ENCODE measurements around the gene RCOR3.
"Not testable (repeated sequence)": the region's sequence is repeated elsewhere in the genome, so short reads cannot be mapped to it uniquely, and the experiment has no call there.

RCOR3 gene

GRCh38 chr1:211237579-211237978, 21.6 kb upstream of the RCOR3 start:
- Histone ChIP-seq H3K36me3 (ENCODE audit: control insufficient read depth, insufficient read depth, low read length) (no peaks in the 10 kb centered on the region), H3K4me3 (ENCODE audit: low read length) (no peak overlapping the region), H3K9me3 (ENCODE audit: control insufficient read depth, low read length) (no peaks in the 10 kb centered on the region), H3K27me3 (ENCODE audit: control insufficient read depth, insufficient read depth, low read length) (no peaks in the 10 kb centered on the region), H3K4me1 (ENCODE audit: control insufficient read depth, insufficient read depth, low read length) (no peaks in the 10 kb centered on the region), H3K9ac (ENCODE audit: low read length) (no peak overlapping the region)

DNA sequence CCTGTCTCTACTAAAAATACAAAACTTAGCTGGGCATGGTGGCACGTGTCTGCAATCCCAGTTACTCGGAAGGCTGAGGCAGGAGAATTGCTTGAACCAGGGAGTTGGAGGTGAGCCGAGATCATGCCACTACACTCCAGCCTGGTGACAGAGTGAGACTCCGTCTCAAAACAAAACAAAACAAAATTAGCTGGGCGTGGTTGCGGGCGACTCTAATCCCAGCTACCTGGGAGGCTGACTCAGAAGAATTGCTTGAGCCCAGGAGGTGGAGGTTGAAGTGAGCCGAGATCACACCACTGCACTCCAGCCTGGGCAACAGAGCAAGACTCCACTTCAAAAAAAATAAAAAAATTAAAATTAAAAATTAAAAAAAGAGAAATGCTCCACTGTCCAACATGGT, 18.6 kb upstream of the RCOR3 start:
- H3K4me3 ChIP-seq (ENCODE audit: low read length); H3K36me3 ChIP-seq (ENCODE audit: control insufficient read depth, insufficient read depth, low read length); H3K27me3 ChIP-seq (ENCODE audit: control insufficient read depth, insufficient read depth, low read length); H3K4me1 ChIP-seq (ENCODE audit: control insufficient read depth, insufficient read depth, low read length); H3K9ac ChIP-seq (ENCODE audit: low read length); H3K9me3 ChIP-seq (ENCODE audit: control insufficient read depth, low read length): not testable (repeated sequence)

DNA sequence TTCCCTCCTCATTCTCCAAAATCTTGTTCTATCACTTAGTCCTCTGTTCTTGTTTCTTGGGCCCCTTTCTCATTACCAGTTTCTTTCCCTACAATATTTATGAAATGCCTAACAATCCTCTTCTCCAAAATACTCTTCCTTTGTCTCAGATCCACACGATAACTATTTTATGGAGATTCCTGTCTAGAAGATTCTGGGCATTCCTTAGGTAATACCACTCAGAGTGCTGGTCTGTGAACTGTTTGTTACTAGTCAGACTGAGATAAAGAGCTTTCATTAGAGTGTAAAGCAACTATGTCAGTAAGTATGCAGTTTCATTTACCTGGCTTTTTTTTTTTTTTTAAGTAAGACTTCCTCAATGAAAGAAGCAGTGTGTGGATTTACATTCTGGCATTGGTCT, 18.1 kb upstream of the RCOR3 start:
- Histone ChIP-seq H3K36me3 (ENCODE audit: control insufficient read depth, insufficient read depth, low read length) (no peaks in the 10 kb centered on the region), H3K9me3 (ENCODE audit: control insufficient read depth, low read length) (no peaks in the 10 kb centered on the region), H3K4me1 (ENCODE audit: control insufficient read depth, insufficient read depth, low read length) (no peaks in the 10 kb centered on the region), H3K27me3 (ENCODE audit: control insufficient read depth, insufficient read depth, low read length) (no peaks in the 10 kb centered on the region), H3K4me3 (ENCODE audit: low read length) (no peak overlapping the region), H3K9ac (ENCODE audit: low read length) (no peak overlapping the region)

- H3K27me3 ChIP-seq (ENCODE audit: control insufficient read depth, insufficient read depth, low read length); H3K4me1 ChIP-seq (ENCODE audit: control insufficient read depth, insufficient read depth, low read length); H3K9ac ChIP-seq (ENCODE audit: low read length); H3K4me3 ChIP-seq (ENCODE audit: low read length); H3K9me3 ChIP-seq (ENCODE audit: control insufficient read depth, low read length); H3K36me3 ChIP-seq (ENCODE audit: control insufficient read depth, insufficient read depth, low read length): not testable (repeated sequence)
Measured at GRCh38 chr1:211243639-211244038, 15.5 kb upstream of the RCOR3 start.

GRCh38 chr1:211246583-211246982, 12.6 kb upstream of the RCOR3 start:
- not testable (repeated sequence) for H3K4me3 ChIP-seq (ENCODE audit: low read length); H3K27me3 ChIP-seq (ENCODE audit: control insufficient read depth, insufficient read depth, low read length); H3K36me3 ChIP-seq (ENCODE audit: control insufficient read depth, insufficient read depth, low read length); H3K9ac ChIP-seq (ENCODE audit: low read length); H3K4me1 ChIP-seq (ENCODE audit: control insufficient read depth, insufficient read depth, low read length); H3K9me3 ChIP-seq (ENCODE audit: control insufficient read depth, low read length)

DNA sequence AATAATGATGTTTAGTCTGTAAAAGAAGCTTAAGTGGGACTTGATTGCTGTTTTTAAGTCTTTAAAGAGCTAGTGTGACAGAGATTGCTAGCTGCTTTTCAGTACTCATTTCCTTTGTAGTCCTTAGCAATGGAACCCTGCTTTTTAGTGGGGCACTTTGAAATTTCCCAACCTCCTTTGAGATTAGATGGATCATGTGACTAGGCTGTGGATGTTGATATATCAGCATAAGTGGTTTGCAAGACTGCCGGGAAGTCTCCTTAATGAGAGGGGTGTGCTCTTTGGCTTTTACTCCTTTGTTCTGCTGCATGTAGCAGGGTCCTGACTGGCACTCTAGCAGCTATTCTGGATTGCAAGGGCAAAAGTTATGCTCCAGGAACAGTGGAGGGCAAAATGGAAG, 11.2 kb upstream of the RCOR3 start:
- Histone ChIP-seq H3K9me3 (ENCODE audit: control insufficient read depth, low read length) (no peaks in the 10 kb centered on the region), H3K36me3 (ENCODE audit: control insufficient read depth, insufficient read depth, low read length) (no peaks in the 10 kb centered on the region), H3K4me1 (ENCODE audit: control insufficient read depth, insufficient read depth, low read length) (no peaks in the 10 kb centered on the region), H3K27me3 (ENCODE audit: control insufficient read depth, insufficient read depth, low read length) (no peaks in the 10 kb centered on the region), H3K4me3 (ENCODE audit: low read length) (no peak overlapping the region), H3K9ac (ENCODE audit: low read length) (no peak overlapping the region)

DNA sequence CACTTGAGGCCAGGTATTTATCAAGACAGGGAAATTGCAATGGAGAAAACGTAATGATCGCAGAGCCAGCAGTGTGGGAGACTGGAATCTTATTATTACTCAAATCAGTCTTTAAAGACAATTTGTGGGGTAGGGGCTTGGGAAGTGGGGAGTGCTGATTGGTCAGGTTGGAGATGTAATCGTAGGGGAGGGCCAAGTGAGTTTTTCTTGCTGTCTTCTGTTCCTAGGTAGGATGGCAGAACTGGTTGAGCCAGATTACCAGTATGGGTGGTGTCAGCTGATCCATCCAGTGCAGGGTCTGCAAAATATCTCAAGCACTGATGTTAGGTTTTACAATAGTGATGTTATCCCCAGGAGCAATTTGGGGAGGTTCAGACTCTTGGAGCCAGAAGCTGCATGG, 9.6 kb upstream of the RCOR3 start:
- H3K4me3 ChIP-seq (ENCODE audit: low read length); H3K4me1 ChIP-seq (ENCODE audit: control insufficient read depth, insufficient read depth, low read length); H3K9me3 ChIP-seq (ENCODE audit: control insufficient read depth, low read length); H3K9ac ChIP-seq (ENCODE audit: low read length); H3K27me3 ChIP-seq (ENCODE audit: control insufficient read depth, insufficient read depth, low read length); H3K36me3 ChIP-seq (ENCODE audit: control insufficient read depth, insufficient read depth, low read length): not testable (repeated sequence)

GRCh38 chr1:211257826-211258225, 1.3 kb upstream of the RCOR3 start:
- peak overlapping the region; percentile 86 for H3K9ac ChIP-seq (ENCODE audit: low read length)
- no peaks in the 10 kb centered on the region for H3K36me3 ChIP-seq (ENCODE audit: control insufficient read depth, insufficient read depth, low read length)
- H3K27me3 ChIP-seq (ENCODE audit: control insufficient read depth, insufficient read depth, low read length), result no peaks in the 10 kb centered on the region
- no peaks in the 10 kb centered on the region for H3K9me3 ChIP-seq (ENCODE audit: control insufficient read depth, low read length)
- peak overlapping the region; percentile 79 for H3K4me3 ChIP-seq (ENCODE audit: low read length)
- H3K4me1 ChIP-seq (ENCODE audit: control insufficient read depth, insufficient read depth, low read length), result peaks cover 10% of the 10 kb centered on the region

GRCh38 chr1:211258310-211258755, 833 bp upstream of the RCOR3 start:
- Histone ChIP-seq H3K36me3 (ENCODE audit: control insufficient read depth, insufficient read depth, low read length) (no peaks in the 10 kb centered on the region), H3K9ac (ENCODE audit: low read length) (peak overlapping the region; percentile 86), H3K4me1 (ENCODE audit: control insufficient read depth, insufficient read depth, low read length) (peaks cover 10% of the 10 kb centered on the region), H3K27me3 (ENCODE audit: control insufficient read depth, insufficient read depth, low read length) (no peaks in the 10 kb centered on the region), H3K9me3 (ENCODE audit: control insufficient read depth, low read length) (no peaks in the 10 kb centered on the region), H3K4me3 (ENCODE audit: low read length) (peak overlapping the region; percentile 79)

DNA sequence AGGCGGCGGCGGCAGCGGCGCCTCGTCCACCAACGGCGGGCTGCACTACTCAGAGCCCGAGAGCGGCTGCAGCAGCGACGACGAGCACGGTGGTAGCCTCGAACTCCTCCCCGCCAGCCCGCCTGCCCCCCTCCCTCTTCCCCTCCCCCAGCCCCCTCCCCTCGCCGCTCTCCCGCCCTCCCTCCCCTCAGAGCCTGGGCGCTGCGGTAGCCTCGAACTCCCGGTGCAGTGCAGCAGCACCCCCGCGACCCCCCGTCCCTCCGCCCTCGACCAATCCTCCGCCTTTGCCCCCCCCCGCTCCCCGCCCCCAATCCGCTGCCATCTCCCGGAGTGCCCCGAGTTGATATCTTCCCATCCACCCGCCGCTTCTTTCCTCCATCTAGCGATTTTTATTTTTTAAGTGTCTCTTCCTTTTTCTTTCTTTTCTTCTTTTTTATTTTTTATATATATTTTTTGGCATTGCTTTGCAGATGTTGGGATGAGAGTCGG, 516 bp downstream of the RCOR3 start:
- H3K9me3 ChIP-seq (ENCODE audit: control insufficient read depth, low read length), result no peaks in the 10 kb centered on the region
- H3K4me3 ChIP-seq (ENCODE audit: low read length), result peak overlapping the region; percentile 61
- no peaks in the 10 kb centered on the region for H3K27me3 ChIP-seq (ENCODE audit: control insufficient read depth, insufficient read depth, low read length)
- H3K4me1 ChIP-seq (ENCODE audit: control insufficient read depth, insufficient read depth, low read length), result peaks cover 10% of the 10 kb centered on the region
- peak overlapping the region; percentile 95 for H3K9ac ChIP-seq (ENCODE audit: low read length)
- no peaks in the 10 kb centered on the region for H3K36me3 ChIP-seq (ENCODE audit: control insufficient read depth, insufficient read depth, low read length)

DNA sequence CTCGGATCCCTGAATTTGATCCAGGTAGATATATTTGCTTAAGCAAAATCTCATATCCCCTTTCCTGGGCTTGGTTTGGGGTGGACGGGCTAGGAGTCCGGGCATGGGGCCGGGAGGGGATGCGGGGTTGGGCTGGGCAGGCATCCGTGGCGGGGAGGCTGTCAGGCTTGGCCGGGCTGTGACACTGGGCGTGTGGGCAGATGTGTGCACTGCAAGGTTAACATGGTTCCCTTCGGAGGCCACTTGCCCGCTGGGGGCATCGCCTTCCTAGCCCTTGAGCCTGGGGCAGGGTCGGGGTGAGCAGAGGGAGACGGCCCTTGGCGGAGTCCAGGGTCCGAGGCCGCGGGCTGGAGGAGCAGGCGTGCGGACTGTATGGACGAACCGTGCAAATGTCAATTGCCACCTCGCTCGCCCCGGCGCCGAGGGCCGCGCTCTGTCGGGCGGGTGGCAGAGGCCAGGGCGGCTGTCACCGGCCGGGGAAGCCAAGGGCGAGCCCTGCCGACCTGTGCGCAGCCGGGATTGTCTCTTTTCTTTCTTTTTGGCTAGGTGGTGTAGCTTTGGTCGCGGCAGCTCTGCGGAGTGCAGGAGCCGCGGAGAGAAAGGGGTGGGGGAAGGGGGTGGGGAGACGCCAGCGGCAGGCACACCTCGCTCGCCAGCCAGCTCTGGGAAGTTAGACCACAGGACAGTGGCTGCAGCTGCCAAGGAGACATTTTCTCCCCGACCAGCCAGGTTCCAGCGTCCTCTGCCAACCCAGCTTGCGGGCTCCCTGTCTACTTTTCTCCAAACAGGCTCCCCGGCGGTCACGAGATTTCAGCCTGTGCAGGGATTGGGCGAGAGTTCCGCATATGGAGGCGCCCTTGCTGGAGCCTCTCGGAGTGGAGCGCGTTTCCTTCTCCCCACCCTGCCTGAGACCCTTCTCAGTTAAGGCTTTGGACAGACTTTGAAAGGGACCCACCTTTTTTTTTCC, 1.3 kb downstream of the RCOR3 start:
- Histone ChIP-seq H3K36me3 (ENCODE audit: control insufficient read depth, insufficient read depth, low read length) (no peaks in the 10 kb centered on the region), H3K4me1 (ENCODE audit: control insufficient read depth, insufficient read depth, low read length) (peaks cover 10% of the 10 kb centered on the region), H3K4me3 (ENCODE audit: low read length) (peak overlapping the region; percentile 61), H3K9me3 (ENCODE audit: control insufficient read depth, low read length) (no peaks in the 10 kb centered on the region), H3K27me3 (ENCODE audit: control insufficient read depth, insufficient read depth, low read length) (no peaks in the 10 kb centered on the region), H3K9ac (ENCODE audit: low read length) (peak overlapping the region; percentile 68)

DNA sequence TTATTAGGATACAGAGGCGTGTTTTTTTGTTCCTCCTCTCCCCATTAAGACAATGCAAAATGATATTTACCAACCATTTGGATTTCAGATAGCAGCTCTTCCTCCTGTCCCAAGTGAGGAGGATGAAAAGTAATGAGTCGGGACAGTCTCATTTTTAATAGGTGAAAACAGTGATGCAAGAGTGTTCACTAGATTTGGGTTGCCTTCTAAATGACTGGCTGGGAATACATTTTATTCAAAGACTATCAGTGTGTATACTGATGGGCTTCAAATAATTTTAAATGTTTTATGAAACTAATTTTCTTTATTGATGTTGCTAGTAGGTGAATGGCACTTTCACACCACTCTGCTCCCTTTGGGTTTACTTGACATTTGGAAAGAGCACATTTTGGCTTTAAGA, 2.1 kb downstream of the RCOR3 start:
- H3K36me3 ChIP-seq (ENCODE audit: control insufficient read depth, insufficient read depth, low read length), result no peaks in the 10 kb centered on the region
- no peaks in the 10 kb centered on the region for H3K9me3 ChIP-seq (ENCODE audit: control insufficient read depth, low read length)
- H3K9ac ChIP-seq (ENCODE audit: low read length), result peak overlapping the region; percentile 68
- peaks cover 10% of the 10 kb centered on the region for H3K4me1 ChIP-seq (ENCODE audit: control insufficient read depth, insufficient read depth, low read length)
- H3K27me3 ChIP-seq (ENCODE audit: control insufficient read depth, insufficient read depth, low read length), result no peaks in the 10 kb centered on the region
- peak overlapping the region; percentile 61 for H3K4me3 ChIP-seq (ENCODE audit: low read length)

Measured in mucosa of stomach (tissue), 1 donor.